Mucosa of rectum (tissue), 2 donors: ENCODE results near the gene PPP1R12B.
"Not testable (repeated sequence)": the region's sequence is repeated elsewhere in the genome, so short reads cannot be mapped to it uniquely, and the experiment has no call there.

Experiments used
- H3K27ac ChIP-seq, 2 donors: one replicate each; pipeline ENCODE4 v1.7.0; 2013; ENCODE audit warnings: inconsistent platforms in 2 of 2, low read depth in 2 of 2, low read length in 2 of 2
- H3K27me3 ChIP-seq, 2 donors: one replicate each; pipeline ENCODE4 v1.7.0; 2013; ENCODE audit warnings: low read length in 2 of 2; ENCODE audit not compliant: control insufficient read depth in 2 of 2, insufficient read depth in 2 of 2
- H3K36me3 ChIP-seq, 2 donors: one replicate each; pipeline ENCODE4 v1.7.0; 2013; ENCODE audit warnings: low read length in 2 of 2; ENCODE audit not compliant: control insufficient read depth in 2 of 2, insufficient read depth in 2 of 2
- H3K4me1 ChIP-seq, 2 donors: one replicate each; pipeline ENCODE4 v1.7.0; 2013; ENCODE audit warnings: low read length in 2 of 2, mild to moderate bottlenecking in 1 of 2; ENCODE audit not compliant: control insufficient read depth in 2 of 2, insufficient read depth in 2 of 2
- H3K4me3 ChIP-seq, 2 donors: one replicate each; pipeline ENCODE4 v1.7.0; 2013; ENCODE audit warnings: low read length in 2 of 2
- H3K9ac ChIP-seq, 2 donors: one replicate each; pipeline ENCODE4 v1.7.0; 2013; ENCODE audit warnings: low read length in 2 of 2, low read depth in 1 of 2, mild to moderate bottlenecking in 1 of 2
- H3K9me3 ChIP-seq, 2 donors: one replicate each; pipeline ENCODE4 v1.7.0; 2013; ENCODE audit warnings: low read length in 2 of 2; ENCODE audit not compliant: control insufficient read depth in 2 of 2
- donor health status: healthy.
- donor health status: Normal muscosa, but diverticular disease.

The PPP1R12B gene

GRCh38 chr1:202577381-202577780, 228.9 kb downstream of the PPP1R12B start:
- Histone ChIP-seq H3K27ac (peak overlapping the region; percentile 11 to 61), H3K4me1 (peaks cover 5 to 7% of the 10 kb centered on the region in 2 donors), H3K27me3 (no peaks in the 10 kb centered on the region), H3K9me3 (no peaks in the 10 kb centered on the region), H3K4me3 (no peak overlapping the region), H3K9ac (no peak overlapping the region), H3K36me3 (peaks cover 24 to 50% of the 10 kb centered on the region in 2 donors)

GRCh38 chr1:202578001-202578504, 229.6 kb downstream of the PPP1R12B start:
- Histone ChIP-seq H3K4me1 (peaks cover 5% of the 10 kb centered on the region in 2 donors), H3K4me3 (no peak overlapping the region), H3K9ac (no peak overlapping the region), H3K27me3 (no peaks in the 10 kb centered on the region), H3K36me3 (peaks cover 19 to 45% of the 10 kb centered on the region in 2 donors), H3K27ac (peak overlapping the region; percentile 47 to 61), H3K9me3 (no peaks in the 10 kb centered on the region)

- Histone ChIP-seq H3K36me3 (peaks cover 19 to 45% of the 10 kb centered on the region in 2 donors), H3K9me3 (no peaks in the 10 kb centered on the region), H3K4me1 (peaks cover 5% of the 10 kb centered on the region in 2 donors), H3K9ac (no peak overlapping the region), H3K4me3 (no peak overlapping the region), H3K27me3 (no peaks in the 10 kb centered on the region), H3K27ac (peak overlapping the region; percentile 47 to 61)
Measured at GRCh38 chr1:202578565-202578964, 230.1 kb downstream of the PPP1R12B start.

- Histone ChIP-seq H3K9me3 (no peaks in the 10 kb centered on the region), H3K27me3 (no peaks in the 10 kb centered on the region), H3K9ac (no peak overlapping the region), H3K27ac (peak overlapping the region; percentile 10 to 47), H3K4me1 (peaks cover 5% of the 10 kb centered on the region in 2 donors), H3K36me3 (peaks cover 16 to 41% of the 10 kb centered on the region in 2 donors), H3K4me3 (no peak overlapping the region)
Measured at GRCh38 chr1:202579806-202580205, 231.3 kb downstream of the PPP1R12B start.

GRCh38 chr1:202580619-202581018, 232.1 kb downstream of the PPP1R12B start:
- Histone ChIP-seq H3K36me3 (peaks cover 11 to 35% of the 10 kb centered on the region in 2 donors), H3K27ac (no peak overlapping the region)

GRCh38 chr1:202582350-202582749, 233.9 kb downstream of the PPP1R12B start:
- H3K36me3 ChIP-seq, result peaks cover 11 to 29% of the 10 kb centered on the region in 2 donors
- H3K4me1 ChIP-seq, H3K9me3 ChIP-seq, H3K27me3 ChIP-seq, H3K27ac ChIP-seq, H3K9ac ChIP-seq, H3K4me3 ChIP-seq: not testable (repeated sequence)

More at GRCh38 chr1:202580619-202581018, 232.1 kb downstream of the PPP1R12B start:
- Histone ChIP-seq H3K4me3 (no peak overlapping the region), H3K9me3 (no peaks in the 10 kb centered on the region), H3K4me1 (peaks cover 5% of the 10 kb centered on the region in 2 donors), H3K9ac (no peak overlapping the region), H3K27me3 (no peaks in the 10 kb centered on the region)

- Histone ChIP-seq H3K9me3 (no peaks in the 10 kb centered on the region), H3K27me3 (no peaks in the 10 kb centered on the region), H3K4me1 (peaks cover 0 to 9% of the 10 kb centered on the region in 2 donors), H3K36me3 (peaks cover 11 to 33% of the 10 kb centered on the region in 2 donors), H3K9ac (no peak overlapping the region), H3K27ac (no peak overlapping the region), H3K4me3 (no peak overlapping the region)
Measured at GRCh38 chr1:202584707-202585589, 236.4 kb downstream of the PPP1R12B start.

- H3K9me3 ChIP-seq, result no peaks in the 10 kb centered on the region
- H3K4me1 ChIP-seq, result peaks cover 0 to 9% of the 10 kb centered on the region in 2 donors
- no peak overlapping the region for H3K4me3 ChIP-seq
- H3K27ac ChIP-seq, result peak overlapping the region in 1 of 2 donors; percentile 44
- H3K9ac ChIP-seq, result no peak overlapping the region
- H3K27me3 ChIP-seq, result no peaks in the 10 kb centered on the region
- peaks cover 8 to 28% of the 10 kb centered on the region in 2 donors for H3K36me3 ChIP-seq
Measured at GRCh38 chr1:202585590-202585933, 237.1 kb downstream of the PPP1R12B start.

- no peaks in the 10 kb centered on the region for H3K27me3 ChIP-seq
- H3K36me3 ChIP-seq, result peaks cover 2 to 22% of the 10 kb centered on the region in 2 donors
- H3K9me3 ChIP-seq, result no peaks in the 10 kb centered on the region
- peaks cover 0 to 9% of the 10 kb centered on the region in 2 donors for H3K4me1 ChIP-seq
- H3K27ac ChIP-seq, result peak overlapping the region; percentile 6 to 44
- no peak overlapping the region for H3K9ac ChIP-seq
- H3K4me3 ChIP-seq, result no peak overlapping the region
Measured at GRCh38 chr1:202586018-202586821, 237.7 kb downstream of the PPP1R12B start.

- no peak overlapping the region for H3K27ac ChIP-seq
- peaks cover 0 to 20% of the 10 kb centered on the region in 2 donors for H3K36me3 ChIP-seq
- no peaks in the 10 kb centered on the region for H3K27me3 ChIP-seq
- peaks cover 0 to 9% of the 10 kb centered on the region in 2 donors for H3K4me1 ChIP-seq
- no peak overlapping the region for H3K4me3 ChIP-seq
- no peaks in the 10 kb centered on the region for H3K9me3 ChIP-seq
- no peak overlapping the region for H3K9ac ChIP-seq
Measured at GRCh38 chr1:202586871-202587270, 238.4 kb downstream of the PPP1R12B start.
